Measurements from ENCODE around the gene SMAD7. TPM values are rescaled to one million over a fixed set of nuclear protein-coding genes. Genes with fewer than 3 reads are reported as not detected.

Gene SMAD7
- total and polyA plus RNA-seq, 7 experiments from 2014 or later = 5.3 to 79.4 (median 21.4) TPM

- H3K27me3 Mint-ChIP-seq = no peaks in the 10 kb centered on the region
- DNase-seq = no peak
- intact Hi-C loops (cut with micrococcal nuclease) = loop anchor here in 1 of 2 donors (10.0 kb wide), 1 partner anchor 52 kb away; no protein-coding TSS in a partner anchor
- no peak overlapping the region for H3K4me3 ChIP-seq (ENCODE audit: low read length)
- peaks cover 36 to 47% of the 10 kb centered on the region in 2 donors for H3K4me1 ChIP-seq (ENCODE audit: control insufficient read depth in 2 of 2, insufficient read depth in 2 of 2, low read length in 2 of 2)
- no peaks in the 10 kb centered on the region for H3K27me3 ChIP-seq (ENCODE audit: control insufficient read depth in 2 of 2, insufficient read depth in 2 of 2, low read length in 2 of 2)
- H3K36me3 ChIP-seq (ENCODE audit: control insufficient read depth in 2 of 3, insufficient read depth in 3 of 3, low read length in 3 of 3) = peaks cover 0 to 16% (median 0%) of the 10 kb centered on the region in 3 experiments
- POLR2A ChIA-PET = interaction anchor here (0.5 to 2.0 kb wide), 3 partner anchors 11 to 26 kb away, joined by 4 to 9 read pairs (median 6); no protein-coding TSS in a partner anchor
- H3K36me3 Mint-ChIP-seq = peaks cover 9 to 32% (median 16%) of the 10 kb centered on the region in 5 donors
- H3K9me3 Mint-ChIP-seq = no peaks in the 10 kb centered on the region
- H3K9me3 ChIP-seq (ENCODE audit: control insufficient read depth in 2 of 3, low read length in 3 of 3) = no peaks in the 10 kb centered on the region
- peak overlapping the region in 8 of 9 donors; percentile 48 to 87 (median 64) for H3K27ac Mint-ChIP-seq
- H3K4me1 Mint-ChIP-seq = peaks cover 53 to 81% (median 61%) of the 10 kb centered on the region in 7 donors
- H3K27ac ChIP-seq (ENCODE audit: low read depth, low read length) = no peak overlapping the region
- H3K4me3 Mint-ChIP-seq = peak overlapping the region; percentile 54 to 88 (median 80)
- peak; percentile 33 for ATAC-seq
- CTCF ChIA-PET = interaction anchor here (0.6 kb wide), 1 partner anchor 65 kb away, joined by 3 read pairs; no protein-coding TSS in a partner anchor
Measured at GRCh38 chr18:48922801-48923730, 27.7 kb downstream of the SMAD7 start.

GRCh38 chr18:48922226-48922800 lies 28.5 kb downstream of the SMAD7 start:
- Mint-ChIP-seq H3K27me3 (no peaks in the 10 kb centered on the region), H3K27ac (peak overlapping the region in 4 of 9 donors; percentile 23 to 87 (median 57)), H3K36me3 (peaks cover 9 to 32% (median 16%) of the 10 kb centered on the region in 5 donors), H3K4me1 (peaks cover 46 to 78% (median 55%) of the 10 kb centered on the region in 7 donors), H3K4me3 (peak overlapping the region; percentile 54 to 88 (median 80)), H3K9me3 (no peaks in the 10 kb centered on the region)
- H3K27me3 ChIP-seq (ENCODE audit: control insufficient read depth in 2 of 2, insufficient read depth in 2 of 2, low read length in 2 of 2) = no peaks in the 10 kb centered on the region
- POLR2A ChIA-PET = interaction anchor here (0.6 to 2.0 kb wide), 2 partner anchors 19 to 63 kb away, joined by 3 to 6 read pairs; no protein-coding TSS in a partner anchor
- DNase-seq = no peak
- H3K27ac ChIP-seq (ENCODE audit: low read depth, low read length) = no peak overlapping the region
- no peaks in the 10 kb centered on the region for H3K9me3 ChIP-seq (ENCODE audit: control insufficient read depth in 2 of 3, low read length in 3 of 3)
- no peak overlapping the region for H3K4me3 ChIP-seq (ENCODE audit: low read length)
- intact Hi-C loops (cut with micrococcal nuclease) = loop anchor here in 1 of 2 donors (10.0 kb wide), 1 partner anchor 52 kb away; no protein-coding TSS in a partner anchor
- CTCF ChIA-PET = interaction anchor here (0.6 kb wide), 1 partner anchor 37 kb away, joined by 3 read pairs; no protein-coding TSS in a partner anchor
- peak; percentile 8 for ATAC-seq
- peaks cover 30 to 40% of the 10 kb centered on the region in 2 donors for H3K4me1 ChIP-seq (ENCODE audit: control insufficient read depth in 2 of 2, insufficient read depth in 2 of 2, low read length in 2 of 2)
- H3K36me3 ChIP-seq (ENCODE audit: control insufficient read depth in 2 of 3, insufficient read depth in 3 of 3, low read length in 3 of 3) = peaks cover 0 to 16% (median 0%) of the 10 kb centered on the region in 3 experiments

- peaks cover 39 to 75% (median 48%) of the 10 kb centered on the region in 7 donors for H3K4me1 Mint-ChIP-seq
- Histone ChIP-seq H3K27ac (ENCODE audit: low read depth, low read length) (no peak overlapping the region), H3K4me3 (ENCODE audit: low read length) (no peak overlapping the region), H3K9me3 (ENCODE audit: control insufficient read depth in 2 of 3, low read length in 3 of 3) (no peaks in the 10 kb centered on the region), H3K27me3 (ENCODE audit: control insufficient read depth in 2 of 2, insufficient read depth in 2 of 2, low read length in 2 of 2) (no peaks in the 10 kb centered on the region), H3K36me3 (ENCODE audit: control insufficient read depth in 2 of 3, insufficient read depth in 3 of 3, low read length in 3 of 3) (peaks cover 0 to 16% (median 0%) of the 10 kb centered on the region in 3 experiments), H3K4me1 (ENCODE audit: control insufficient read depth in 2 of 2, insufficient read depth in 2 of 2, low read length in 2 of 2) (peaks cover 30 to 37% of the 10 kb centered on the region in 2 donors)
- H3K36me3 Mint-ChIP-seq = peaks cover 9 to 32% (median 11%) of the 10 kb centered on the region in 5 donors
- no peaks in the 10 kb centered on the region for H3K27me3 Mint-ChIP-seq
- ChIA-PET POLR2A (interaction anchor here (0.6 to 1.1 kb wide), 2 partner anchors 31 to 64 kb away, joined by 3 to 6 read pairs; no protein-coding TSS in a partner anchor), CTCF (interaction anchor here (0.6 kb wide), 1 partner anchor 36 kb away, joined by 3 read pairs; no protein-coding TSS in a partner anchor)
- no peak overlapping the region for H3K4me3 Mint-ChIP-seq
- no peak for DNase-seq
- peak overlapping the region in 1 of 9 donors; percentile 2 for H3K27ac Mint-ChIP-seq
- ATAC-seq = no peak
- intact Hi-C loops (cut with micrococcal nuclease) = loop anchor here in 1 of 2 donors (10.0 kb wide), 1 partner anchor 53 kb away; no protein-coding TSS in a partner anchor
- H3K9me3 Mint-ChIP-seq = no peaks in the 10 kb centered on the region
Measured at GRCh38 chr18:48921305-48922225, 29.2 kb downstream of the SMAD7 start.

DNA sequence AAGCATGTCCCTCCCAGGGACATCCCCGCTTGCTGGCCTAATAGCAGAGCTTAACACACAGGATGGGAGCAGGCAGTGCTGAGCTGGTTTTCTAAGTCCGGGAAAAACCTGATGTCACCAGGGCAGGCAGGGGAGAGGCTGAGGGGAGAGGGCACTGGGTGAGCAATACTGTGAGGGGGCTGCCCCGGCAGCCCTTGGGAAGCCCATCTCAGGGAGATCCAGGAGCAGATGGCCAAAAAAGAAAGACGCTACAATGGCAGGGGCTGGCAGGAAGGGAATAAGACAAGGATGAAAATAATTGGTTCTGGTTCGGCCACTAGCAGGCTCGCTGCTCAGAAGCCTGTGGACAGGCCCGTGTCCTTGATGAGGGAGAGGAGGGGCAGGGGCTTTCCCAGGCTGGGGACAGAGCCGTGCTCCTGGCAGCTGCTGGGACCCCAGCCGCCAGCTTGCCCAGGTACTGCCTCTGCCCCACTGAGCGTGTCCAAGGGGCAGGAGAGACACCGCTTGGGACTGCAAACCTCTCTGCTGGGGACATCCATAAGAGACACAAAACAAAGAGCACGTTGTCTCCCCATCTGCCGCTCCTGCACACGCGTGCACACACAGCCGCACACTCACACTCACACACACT lies 30.2 kb downstream of the SMAD7 start:
- peaks cover 0 to 16% (median 0%) of the 10 kb centered on the region in 3 experiments for H3K36me3 ChIP-seq (ENCODE audit: control insufficient read depth in 2 of 3, insufficient read depth in 3 of 3, low read length in 3 of 3)
- POLR2A ChIA-PET = interaction anchor here (0.8 kb wide), 1 partner anchor 32 kb away, joined by 3 read pairs; no protein-coding TSS in a partner anchor
- DNase-seq (no peak), ATAC-seq (no peak)
- Mint-ChIP-seq H3K27ac (peak overlapping the region in 3 of 9 donors; percentile 41 to 76 (median 62)), H3K27me3 (no peaks in the 10 kb centered on the region), H3K4me1 (peaks cover 37 to 73% (median 49%) of the 10 kb centered on the region in 7 donors), H3K36me3 (peaks cover 9 to 28% (median 11%) of the 10 kb centered on the region in 5 donors), H3K9me3 (no peaks in the 10 kb centered on the region), H3K4me3 (peak overlapping the region in 2 of 10 donors; percentile 15 to 17)
- H3K4me1 ChIP-seq (ENCODE audit: control insufficient read depth in 2 of 2, insufficient read depth in 2 of 2, low read length in 2 of 2) = peaks cover 30 to 33% of the 10 kb centered on the region in 2 donors
- no peak overlapping the region for H3K4me3 ChIP-seq (ENCODE audit: low read length)
- intact Hi-C loops (cut with micrococcal nuclease) = loop anchor here in 1 of 2 donors (10.0 kb wide), 1 partner anchor 54 kb away; no protein-coding TSS in a partner anchor
- H3K27ac ChIP-seq (ENCODE audit: low read depth, low read length) = no peak overlapping the region
- no peaks in the 10 kb centered on the region for H3K27me3 ChIP-seq (ENCODE audit: control insufficient read depth in 2 of 2, insufficient read depth in 2 of 2, low read length in 2 of 2)
- H3K9me3 ChIP-seq (ENCODE audit: control insufficient read depth in 2 of 3, low read length in 3 of 3) = no peaks in the 10 kb centered on the region
- CTCF ChIA-PET = no interaction called here

DNA sequence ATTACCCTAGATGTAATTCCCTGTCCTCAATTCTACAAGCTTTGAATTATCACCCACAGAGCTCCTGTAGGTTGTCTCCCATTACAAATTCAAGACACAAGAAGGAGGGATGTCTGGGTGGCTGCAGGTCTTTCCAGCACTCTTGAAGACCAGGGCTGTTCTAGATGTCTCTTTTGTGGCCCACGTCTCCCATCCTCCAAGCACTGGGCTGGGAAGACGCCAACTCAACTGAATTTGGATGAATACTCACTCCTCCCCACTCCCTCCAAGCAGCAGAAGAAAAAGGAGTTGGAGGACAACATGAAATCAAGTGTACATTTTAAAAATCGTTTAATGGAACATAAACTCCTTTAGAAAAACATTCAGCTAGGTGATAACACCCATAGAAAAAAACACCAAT lies 31.2 kb downstream of the SMAD7 start:
- CTCF ChIA-PET = no interaction called here
- DNase-seq = no peak
- peak overlapping the region in 1 of 9 donors; percentile 49 for H3K27ac Mint-ChIP-seq
- Histone ChIP-seq H3K4me1 (ENCODE audit: control insufficient read depth in 2 of 2, insufficient read depth in 2 of 2, low read length in 2 of 2) (peaks cover 24% of the 10 kb centered on the region in 2 donors), H3K36me3 (ENCODE audit: control insufficient read depth in 2 of 3, insufficient read depth in 3 of 3, low read length in 3 of 3) (peaks cover 0 to 16% (median 0%) of the 10 kb centered on the region in 3 experiments), H3K27me3 (ENCODE audit: control insufficient read depth in 2 of 2, insufficient read depth in 2 of 2, low read length in 2 of 2) (no peaks in the 10 kb centered on the region), H3K9me3 (ENCODE audit: control insufficient read depth in 2 of 3, low read length in 3 of 3) (no peaks in the 10 kb centered on the region), H3K27ac (ENCODE audit: low read depth, low read length) (no peak overlapping the region), H3K4me3 (ENCODE audit: low read length) (no peak overlapping the region)
- no peaks in the 10 kb centered on the region for H3K27me3 Mint-ChIP-seq
- intact Hi-C loops (cut with micrococcal nuclease) = no loop called here
- POLR2A ChIA-PET = no interaction called here
- no peak for ATAC-seq
- H3K4me1 Mint-ChIP-seq = peaks cover 29 to 68% (median 39%) of the 10 kb centered on the region in 7 donors
- H3K9me3 Mint-ChIP-seq = no peaks in the 10 kb centered on the region
- H3K36me3 Mint-ChIP-seq = peaks cover 9 to 28% (median 11%) of the 10 kb centered on the region in 5 donors
- no peak overlapping the region for H3K4me3 Mint-ChIP-seq

All from naive thymus-derived CD4-positive, alpha-beta T cell (primary cell).